Endodermal cell (in vitro differentiated cells): ENCODE results near the gene VIPR2. TPM values are rescaled to one million over a fixed set of nuclear protein-coding genes. Genes with fewer than 3 reads are reported as not detected.
A peak's percentile ranks its signal among the peaks of the same experiment; 100 is the strongest.
"Not testable (repeated sequence)": the region's sequence is repeated elsewhere in the genome, so short reads cannot be mapped to it uniquely, and the experiment has no call there.

ENCODE experiments used
- DNase-seq: peaks from one replicate; pipeline ENCODE4 v3.0.0-alpha.2; 2017
- H3K27ac ChIP-seq: 2 replicates; pipeline ENCODE4 v1.5.1; 2013; ENCODE audit warnings: mild to moderate bottlenecking, low read depth, low read length, moderate library complexity
- H3K27me3 ChIP-seq: 2 replicates; pipeline ENCODE4 v1.6.1; 2013; ENCODE audit warnings: mild to moderate bottlenecking, low read length, moderate library complexity; ENCODE audit not compliant: insufficient read depth, control insufficient read depth, poor library complexity, severe bottlenecking
- H3K36me3 ChIP-seq: 2 replicates; pipeline ENCODE4 v1.7.0; 2013; ENCODE audit warnings: mild to moderate bottlenecking, low read length, moderate library complexity; ENCODE audit not compliant: control insufficient read depth, insufficient read depth
- H3K4me1 ChIP-seq: one replicate; pipeline ENCODE4 v1.7.0; 2013; ENCODE audit warnings: low read length; ENCODE audit not compliant: control insufficient read depth, insufficient read depth
- H3K4me3 ChIP-seq: 2 replicates; pipeline ENCODE4 v1.5.1; 2013; ENCODE audit warnings: mild to moderate bottlenecking, low read length, moderate library complexity
- H3K9ac ChIP-seq: 2 replicates; pipeline ENCODE4 v1.6.1; 2013; ENCODE audit warnings: mild to moderate bottlenecking, low read length, moderate library complexity; ENCODE audit not compliant: poor library complexity, severe bottlenecking; ENCODE audit errors: extremely low read depth
- H3K9me3 ChIP-seq: 2 replicates; pipeline ENCODE4 v1.6.1; 2013; ENCODE audit warnings: mild to moderate bottlenecking, low read length, moderate library complexity; ENCODE audit not compliant: control insufficient read depth
- H3K27ac Mint-ChIP-seq: 2 replicates; pipeline ENCODE4 v1.8.0; 2020; ENCODE audit warnings: mixed read lengths
- H3K27me3 Mint-ChIP-seq: 2 replicates; pipeline ENCODE4 v1.8.0; 2021; ENCODE audit warnings: mild to moderate bottlenecking, mixed read lengths; ENCODE audit not compliant: insufficient read depth
- H3K36me3 Mint-ChIP-seq: 2 replicates; pipeline ENCODE4 v1.8.0; 2020; ENCODE audit warnings: low read depth, mixed read lengths
- H3K4me1 Mint-ChIP-seq: 2 replicates; pipeline ENCODE4 v1.8.0; 2020; ENCODE audit warnings: mixed read lengths
- H3K4me3 Mint-ChIP-seq: 2 replicates; pipeline ENCODE4 v1.8.0; 2020; ENCODE audit warnings: mild to moderate bottlenecking, moderate library complexity, mixed read lengths
- H3K9me3 Mint-ChIP-seq: 2 replicates; pipeline ENCODE4 v1.8.0; 2020; ENCODE audit warnings: mild to moderate bottlenecking, mixed read lengths
- WGBS, 2 experiments: methylation state at CpG; one replicate each; pipeline versions ENCODE4 v1.1.5 to v1.1.7; 2013; ENCODE audit warnings: missing lambda C conversion rate in 2 of 2, mixed read lengths in 1 of 2; ENCODE audit not compliant: insufficient coverage in 1 of 2, insufficient read length in 1 of 2; 5-methylcytosine and 5-hydroxymethylcytosine counted together
- total RNA-seq, 2 donors: library from RNA; stranded (reverse); fragmentation: NEBNext Ultra II Directional in 1 of 2; extraction: Animal tissue kit (Norgen Biotek cat#: 25700) in 1 of 2; gene quantifications; 2 replicates in 1 of 2; 3 replicates in 1 of 2; pipeline ENCODE4 v1.2.1, GENCODE V29; 2021
- TF ChIP-seq, protein P1 (sequence below): fragments of 200-600 bp; sonication (generic); conservative IDR thresholded peaks from 2 replicates; pipeline ENCODE4 v1.5.0; 2021; ENCODE audit warnings: antibody characterized with exemption, mild to moderate bottlenecking

The VIPR2 gene
- total RNA-seq, 2 donors from 2014 or later: 0.64 to 1.8 TPM

- Mint-ChIP-seq H3K4me1 (peaks cover 3% of the 10 kb centered on the region), H3K27ac (no peak overlapping the region), H3K27me3 (peaks cover 27% of the 10 kb centered on the region), H3K4me3 (no peak overlapping the region), H3K9me3 (peaks cover 25% of the 10 kb centered on the region), H3K36me3 (no peaks in the 10 kb centered on the region)
- Histone ChIP-seq H3K9me3 (peaks cover 34% of the 10 kb centered on the region), H3K4me1 (no peaks in the 10 kb centered on the region), H3K36me3 (no peaks in the 10 kb centered on the region), H3K9ac (no peak overlapping the region), H3K4me3 (no peak overlapping the region), H3K27ac (no peak overlapping the region), H3K27me3 (peaks cover 13% of the 10 kb centered on the region)
- no peak for DNase-seq
- TF ChIP-seq, protein P1, sequence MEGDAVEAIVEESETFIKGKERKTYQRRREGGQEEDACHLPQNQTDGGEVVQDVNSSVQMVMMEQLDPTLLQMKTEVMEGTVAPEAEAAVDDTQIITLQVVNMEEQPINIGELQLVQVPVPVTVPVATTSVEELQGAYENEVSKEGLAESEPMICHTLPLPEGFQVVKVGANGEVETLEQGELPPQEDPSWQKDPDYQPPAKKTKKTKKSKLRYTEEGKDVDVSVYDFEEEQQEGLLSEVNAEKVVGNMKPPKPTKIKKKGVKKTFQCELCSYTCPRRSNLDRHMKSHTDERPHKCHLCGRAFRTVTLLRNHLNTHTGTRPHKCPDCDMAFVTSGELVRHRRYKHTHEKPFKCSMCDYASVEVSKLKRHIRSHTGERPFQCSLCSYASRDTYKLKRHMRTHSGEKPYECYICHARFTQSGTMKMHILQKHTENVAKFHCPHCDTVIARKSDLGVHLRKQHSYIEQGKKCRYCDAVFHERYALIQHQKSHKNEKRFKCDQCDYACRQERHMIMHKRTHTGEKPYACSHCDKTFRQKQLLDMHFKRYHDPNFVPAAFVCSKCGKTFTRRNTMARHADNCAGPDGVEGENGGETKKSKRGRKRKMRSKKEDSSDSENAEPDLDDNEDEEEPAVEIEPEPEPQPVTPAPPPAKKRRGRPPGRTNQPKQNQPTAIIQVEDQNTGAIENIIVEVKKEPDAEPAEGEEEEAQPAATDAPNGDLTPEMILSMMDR: no peak
- WGBS, 2 experiments: 57 to 80% methylated on average over 2 of the region's 2 CpGs
Observed at GRCh38 chr7:158988302-158988862, 156.3 kb downstream of the VIPR2 start.

DNA sequence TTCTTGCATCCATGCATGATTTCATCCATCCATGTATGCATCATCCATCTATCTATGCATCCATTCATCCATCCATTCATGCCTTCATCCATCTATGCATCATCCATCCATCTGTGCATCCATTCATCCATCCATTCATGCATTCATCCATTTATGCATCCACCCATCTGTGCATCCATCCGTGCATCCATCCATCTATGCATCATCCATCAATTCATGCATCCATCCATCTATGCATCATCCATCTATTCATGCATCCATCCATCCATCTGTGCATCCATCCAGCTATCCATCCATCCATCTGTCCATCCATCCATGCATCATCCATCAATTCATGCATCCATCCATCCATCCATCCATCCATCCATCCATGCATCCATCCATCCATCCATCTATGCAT lies 157.0 kb downstream of the VIPR2 start:
- no peak for DNase-seq
- Histone ChIP-seq H3K4me1 (no peaks in the 10 kb centered on the region), H3K27me3 (peaks cover 6% of the 10 kb centered on the region), H3K4me3 (no peak overlapping the region), H3K36me3 (no peaks in the 10 kb centered on the region), H3K27ac (no peak overlapping the region), H3K9ac (no peak overlapping the region), H3K9me3 (peaks cover 38% of the 10 kb centered on the region)
- H3K27ac Mint-ChIP-seq: no peak overlapping the region
- peaks cover 26% of the 10 kb centered on the region for H3K9me3 Mint-ChIP-seq
- H3K27me3 Mint-ChIP-seq: peaks cover 20% of the 10 kb centered on the region
- no peaks in the 10 kb centered on the region for H3K36me3 Mint-ChIP-seq
- H3K4me3 Mint-ChIP-seq: no peak overlapping the region
- 47 to 62% methylated on average over 1 of the region's 1 CpG for WGBS, 2 experiments
- H3K4me1 Mint-ChIP-seq: peaks cover under 1% of the 10 kb centered on the region
- TF ChIP-seq, protein P1: no peak

DNA sequence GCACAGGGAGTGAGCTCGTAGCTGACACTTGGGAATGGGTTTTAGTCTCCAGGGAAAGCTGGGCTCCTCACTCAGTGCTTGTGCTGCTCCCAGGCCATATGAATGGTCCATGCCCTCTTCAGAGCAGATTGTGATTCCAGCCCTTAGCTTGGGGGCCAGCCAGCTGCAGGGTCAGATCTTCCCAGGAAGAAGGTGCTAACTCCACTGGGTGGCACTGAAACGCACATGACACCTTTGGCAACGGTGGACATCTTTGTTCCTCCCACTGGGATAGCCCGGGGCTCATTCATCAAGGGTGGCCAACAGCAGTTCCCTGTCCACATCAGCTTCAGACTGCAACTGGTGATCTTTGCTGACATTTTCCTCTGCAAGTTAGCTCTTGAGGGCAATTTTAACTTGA lies 159.1 kb downstream of the VIPR2 start:
- H3K4me3 Mint-ChIP-seq: no peak overlapping the region
- TF ChIP-seq, protein P1: no peak
- Histone ChIP-seq H3K4me1 (no peaks in the 10 kb centered on the region), H3K27ac (no peak overlapping the region), H3K36me3 (no peaks in the 10 kb centered on the region), H3K9ac (no peak overlapping the region), H3K9me3 (peaks cover 56% of the 10 kb centered on the region), H3K4me3 (no peak overlapping the region), H3K27me3 (no peaks in the 10 kb centered on the region)
- WGBS, 2 experiments: 71 to 82% methylated on average over 3 to 4 of the region's 4 CpGs
- H3K27ac Mint-ChIP-seq: no peak overlapping the region
- no peaks in the 10 kb centered on the region for H3K36me3 Mint-ChIP-seq
- peaks cover 43% of the 10 kb centered on the region for H3K9me3 Mint-ChIP-seq
- H3K27me3 Mint-ChIP-seq: peaks cover 4% of the 10 kb centered on the region
- DNase-seq: no peak
- H3K4me1 Mint-ChIP-seq: no peaks in the 10 kb centered on the region

DNA sequence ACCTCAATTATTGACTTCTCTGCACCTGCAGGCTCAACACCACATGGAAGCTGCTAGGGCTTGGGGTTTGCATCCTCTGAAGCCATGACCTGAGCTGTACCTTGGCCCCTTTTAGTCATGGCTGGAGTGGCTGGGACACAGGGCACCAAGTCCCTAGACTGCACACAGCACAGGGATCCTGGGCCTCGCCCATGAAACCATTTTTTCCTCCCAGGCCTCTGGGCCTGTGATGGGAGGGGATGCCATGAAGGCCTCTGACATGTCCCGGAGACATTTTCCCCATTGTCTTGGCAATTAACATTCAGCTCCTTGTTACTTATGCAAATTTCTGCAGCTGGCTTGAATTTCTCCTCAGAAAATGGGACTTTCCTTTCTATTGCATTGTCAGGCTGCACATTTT lies 160.7 kb downstream of the VIPR2 start:
- H3K36me3 Mint-ChIP-seq, H3K9ac ChIP-seq, H3K36me3 ChIP-seq, H3K4me3 Mint-ChIP-seq, H3K4me1 Mint-ChIP-seq, H3K4me1 ChIP-seq, H3K27me3 ChIP-seq, H3K27me3 Mint-ChIP-seq, H3K4me3 ChIP-seq, DNase-seq, H3K27ac ChIP-seq, H3K27ac Mint-ChIP-seq: not testable (repeated sequence)
- 33 to 64% methylated on average over 2 of the region's 2 CpGs for WGBS, 2 experiments
- H3K9me3 Mint-ChIP-seq: peaks cover 57% of the 10 kb centered on the region
- H3K9me3 ChIP-seq: peaks cover 57% of the 10 kb centered on the region

DNA sequence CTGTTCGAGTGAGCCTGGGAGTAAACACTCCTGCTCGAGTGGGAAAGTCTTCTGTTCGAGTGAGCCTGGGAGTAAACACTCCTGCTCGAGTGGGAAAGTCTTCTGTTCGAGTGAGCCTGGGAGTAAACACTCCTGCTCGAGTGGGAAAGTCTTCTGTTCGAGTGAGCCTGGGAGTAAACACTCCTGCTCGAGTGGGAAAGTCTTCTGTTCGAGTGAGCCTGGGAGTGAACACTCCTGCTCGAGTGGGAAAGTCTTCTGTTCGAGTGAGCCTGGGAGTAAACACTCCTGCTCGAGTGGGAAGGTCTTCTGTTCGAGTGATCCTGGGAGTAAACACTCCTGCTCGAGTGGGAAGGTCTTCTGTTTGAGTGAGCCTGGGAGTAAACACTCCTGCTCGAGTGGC lies 162.6 kb downstream of the VIPR2 start:
- H3K27me3 ChIP-seq, H3K36me3 ChIP-seq, H3K27me3 Mint-ChIP-seq, H3K36me3 Mint-ChIP-seq, H3K4me3 Mint-ChIP-seq, H3K27ac Mint-ChIP-seq, DNase-seq, H3K4me1 Mint-ChIP-seq, H3K27ac ChIP-seq, H3K4me1 ChIP-seq, H3K9ac ChIP-seq: not testable (repeated sequence)
- Histone ChIP-seq H3K9me3 (peaks cover 51% of the 10 kb centered on the region), H3K4me3 (peak overlapping the region; percentile 53)
- H3K9me3 Mint-ChIP-seq: peaks cover 62% of the 10 kb centered on the region
- WGBS, 2 experiments: 71 to 89% methylated on average over 3 to 9 of the region's 15 CpGs
